Panc1 (cell line): ENCODE data around the gene ADPGK.

Source experiments
- CTCF ChIP-seq: fragments of 450-650 bp; IDR thresholded peaks from 2 replicates; pipeline ENCODE4 v1.5.1; 2017; ENCODE audit warnings: mild to moderate bottlenecking
- POLR2AphosphoS5 ChIP-seq: IDR thresholded peaks from 2 replicates; pipeline ENCODE4 v1.6.1; 2012; ENCODE audit warnings: mild to moderate bottlenecking, low read depth, low read length, moderate library complexity
- SIN3A ChIP-seq: IDR thresholded peaks from 2 replicates; pipeline ENCODE4 v1.6.1; 2012; ENCODE audit warnings: low read depth, mild to moderate bottlenecking, low read length, moderate library complexity, borderline replicate concordance; ENCODE audit not compliant: insufficient read depth
- TCF7L2 ChIP-seq: IDR thresholded peaks from 2 replicates; pipeline ENCODE4 v1.6.1; 2011; ENCODE audit warnings: mild to moderate bottlenecking, low read depth, low read length, inconsistent platforms
- TF ChIP-seq, protein P1 (sequence below), 2 experiments: IDR thresholded peaks; 2 replicates each; pipeline ENCODE4 v1.6.1; 2011 to 2012; ENCODE audit warnings: low read depth in 2 of 2, control low read depth in 1 of 2, low read length in 1 of 2, mild to moderate bottlenecking in 1 of 2, moderate library complexity in 1 of 2; ENCODE audit not compliant: insufficient read depth in 1 of 2

DNA sequence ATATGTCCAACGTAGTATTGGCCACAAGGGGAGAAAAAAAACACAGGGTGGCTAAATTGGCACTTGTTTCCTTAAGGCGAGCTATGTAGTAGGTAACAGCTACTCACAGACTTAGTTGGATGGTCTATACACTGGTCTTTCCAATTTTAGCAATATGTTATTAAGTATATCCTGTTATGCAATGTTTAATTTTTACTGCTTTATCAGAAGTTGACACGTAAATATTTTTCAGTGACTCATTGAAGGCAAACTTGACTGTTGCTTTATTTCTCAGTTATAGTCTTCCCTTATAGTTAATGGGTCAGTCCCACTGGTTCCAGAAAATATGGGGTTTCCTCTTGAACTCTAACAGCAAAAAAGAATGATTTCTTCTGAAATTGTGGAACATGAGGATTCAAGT lies 46.5 kb downstream of the ADPGK start:
- TF ChIP-seq SIN3A (no peak), CTCF (no peak), POLR2AphosphoS5 (no peak), TCF7L2 (no peak)
- TF ChIP-seq, protein P1, sequence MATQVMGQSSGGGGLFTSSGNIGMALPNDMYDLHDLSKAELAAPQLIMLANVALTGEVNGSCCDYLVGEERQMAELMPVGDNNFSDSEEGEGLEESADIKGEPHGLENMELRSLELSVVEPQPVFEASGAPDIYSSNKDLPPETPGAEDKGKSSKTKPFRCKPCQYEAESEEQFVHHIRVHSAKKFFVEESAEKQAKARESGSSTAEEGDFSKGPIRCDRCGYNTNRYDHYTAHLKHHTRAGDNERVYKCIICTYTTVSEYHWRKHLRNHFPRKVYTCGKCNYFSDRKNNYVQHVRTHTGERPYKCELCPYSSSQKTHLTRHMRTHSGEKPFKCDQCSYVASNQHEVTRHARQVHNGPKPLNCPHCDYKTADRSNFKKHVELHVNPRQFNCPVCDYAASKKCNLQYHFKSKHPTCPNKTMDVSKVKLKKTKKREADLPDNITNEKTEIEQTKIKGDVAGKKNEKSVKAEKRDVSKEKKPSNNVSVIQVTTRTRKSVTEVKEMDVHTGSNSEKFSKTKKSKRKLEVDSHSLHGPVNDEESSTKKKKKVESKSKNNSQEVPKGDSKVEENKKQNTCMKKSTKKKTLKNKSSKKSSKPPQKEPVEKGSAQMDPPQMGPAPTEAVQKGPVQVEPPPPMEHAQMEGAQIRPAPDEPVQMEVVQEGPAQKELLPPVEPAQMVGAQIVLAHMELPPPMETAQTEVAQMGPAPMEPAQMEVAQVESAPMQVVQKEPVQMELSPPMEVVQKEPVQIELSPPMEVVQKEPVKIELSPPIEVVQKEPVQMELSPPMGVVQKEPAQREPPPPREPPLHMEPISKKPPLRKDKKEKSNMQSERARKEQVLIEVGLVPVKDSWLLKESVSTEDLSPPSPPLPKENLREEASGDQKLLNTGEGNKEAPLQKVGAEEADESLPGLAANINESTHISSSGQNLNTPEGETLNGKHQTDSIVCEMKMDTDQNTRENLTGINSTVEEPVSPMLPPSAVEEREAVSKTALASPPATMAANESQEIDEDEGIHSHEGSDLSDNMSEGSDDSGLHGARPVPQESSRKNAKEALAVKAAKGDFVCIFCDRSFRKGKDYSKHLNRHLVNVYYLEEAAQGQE (IDR thresholded peaks at IDR 0.05; ENCODE audit: insufficient read depth in 1 of 2, low read depth in 2 of 2, low read length in 1 of 2): no peak
